HS-5 (cell line): ENCODE results near the gene NISCH.

ENCODE experiments used
- DNase-seq: peaks from one replicate; pipeline ENCODE4 v3.0.0-alpha.2; 2012; ENCODE audit warnings: low read depth

The NISCH gene

DNA sequence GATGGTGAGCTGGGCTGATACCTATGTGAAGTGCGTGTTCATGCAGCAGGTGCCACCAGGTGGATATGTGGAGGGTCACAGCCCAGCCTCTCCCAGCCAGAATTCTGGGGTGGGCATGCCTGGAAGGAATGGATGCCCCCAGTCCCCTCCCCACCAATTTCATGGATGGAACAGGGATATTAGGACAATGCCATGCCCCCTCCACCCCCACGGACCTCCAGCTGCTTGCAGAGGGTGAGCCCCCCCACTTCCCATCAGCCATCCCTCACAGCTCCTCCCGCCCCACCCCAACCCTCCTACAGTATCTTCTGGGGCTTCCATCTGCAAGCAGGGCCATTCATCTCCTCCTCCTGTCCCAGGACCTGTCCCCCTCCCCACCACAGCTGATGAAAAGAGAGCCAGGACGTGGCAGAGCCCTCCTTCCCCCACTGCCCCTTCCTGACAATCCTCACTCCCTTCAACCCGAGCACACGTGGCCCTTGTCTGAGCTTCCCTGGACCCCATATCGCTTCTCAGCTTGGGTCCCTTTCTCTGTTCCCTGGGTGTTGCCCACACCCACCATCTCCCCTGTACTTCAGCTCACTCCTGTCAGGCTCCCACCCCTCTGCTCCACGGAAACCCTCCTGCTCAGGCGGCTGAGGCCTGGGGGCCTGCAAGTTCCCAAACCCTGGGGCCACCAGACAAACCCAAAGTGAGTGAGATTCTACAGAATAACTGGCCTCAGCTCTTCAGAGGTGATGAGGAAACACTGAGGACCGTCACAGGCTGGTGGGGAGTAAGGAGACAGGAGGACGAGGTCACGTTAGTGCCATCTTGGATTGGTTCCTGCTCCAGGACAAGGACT, 7.7 kb upstream of the NISCH start:
- no peak for DNase-seq

DNA sequence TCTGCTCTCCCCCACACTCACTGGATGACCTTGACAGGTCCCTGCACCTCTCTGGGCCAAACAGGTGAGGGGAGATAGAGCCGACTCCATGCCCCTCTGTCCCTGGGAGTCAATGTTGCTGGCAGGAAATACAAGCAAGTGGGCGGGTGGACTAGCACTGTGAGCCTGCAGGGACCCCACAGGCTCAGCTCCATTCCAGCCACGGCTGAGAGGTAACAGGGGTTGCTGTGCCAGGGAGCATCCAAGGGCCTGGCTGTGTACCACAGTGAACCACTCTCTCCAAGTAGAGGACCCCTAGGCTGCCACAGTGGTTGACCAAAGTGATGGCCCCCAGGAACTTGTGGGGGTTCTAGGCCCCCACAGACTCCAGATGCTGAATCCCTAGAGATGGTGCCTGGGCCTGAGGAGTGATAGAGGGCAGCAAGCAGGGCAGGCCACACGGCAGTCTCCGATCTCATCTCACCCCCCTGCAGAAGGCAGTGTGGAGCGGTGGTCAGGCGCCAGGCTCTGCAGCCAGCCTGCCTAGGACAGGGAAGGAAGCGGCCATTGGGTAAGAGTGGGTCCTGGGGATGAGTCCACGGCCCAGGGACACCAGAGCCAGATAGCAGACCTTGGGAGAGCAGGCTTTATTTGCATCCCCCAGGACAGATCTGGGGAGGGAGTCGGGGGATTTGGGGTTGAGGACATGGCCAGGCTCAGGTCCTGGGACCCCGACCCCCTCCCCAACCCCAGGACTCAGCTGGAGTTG, 4.7 kb upstream of the NISCH start:
- no peak for DNase-seq

DNA sequence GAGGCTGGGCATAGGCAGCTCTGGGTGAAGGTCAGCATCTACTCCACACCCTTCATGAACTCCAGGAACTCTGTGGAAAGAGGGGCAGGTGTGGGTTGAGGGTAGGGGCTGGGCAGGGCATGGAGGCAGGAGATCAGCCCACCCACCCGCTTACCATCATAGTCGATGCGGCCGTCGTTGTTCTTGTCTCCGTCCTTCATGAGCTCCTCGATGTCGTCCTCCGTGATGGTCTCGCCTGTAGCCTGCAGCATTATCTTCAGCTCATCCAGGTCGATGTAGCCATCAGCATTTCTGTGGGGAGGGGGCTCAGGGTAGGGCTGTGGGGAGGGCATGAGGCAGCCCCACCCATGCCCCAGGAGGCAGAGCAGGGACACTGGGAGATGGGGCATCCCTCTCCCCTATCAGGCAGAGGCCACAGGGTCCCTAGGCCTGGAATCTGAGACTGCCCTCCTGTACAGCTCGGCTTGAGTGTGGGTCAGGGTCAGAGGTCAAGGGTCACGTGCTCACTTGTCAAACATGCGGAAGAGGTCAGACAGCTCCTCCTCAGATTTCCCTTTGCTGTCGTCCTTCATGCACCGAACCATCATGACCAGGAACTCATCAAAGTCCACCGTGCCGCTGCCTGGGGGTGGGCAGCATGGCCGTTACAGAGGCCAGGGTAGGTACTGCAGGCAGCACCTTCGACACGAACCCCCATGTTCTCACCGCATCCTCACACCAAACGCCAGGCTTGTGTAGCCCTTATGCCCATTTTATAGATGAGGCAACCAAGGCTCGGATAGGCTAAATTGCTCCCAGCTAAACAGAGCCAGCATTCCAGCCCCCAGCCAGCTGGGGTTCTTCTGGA, 3.9 kb upstream of the NISCH start:
- DNase-seq = no peak

DNA sequence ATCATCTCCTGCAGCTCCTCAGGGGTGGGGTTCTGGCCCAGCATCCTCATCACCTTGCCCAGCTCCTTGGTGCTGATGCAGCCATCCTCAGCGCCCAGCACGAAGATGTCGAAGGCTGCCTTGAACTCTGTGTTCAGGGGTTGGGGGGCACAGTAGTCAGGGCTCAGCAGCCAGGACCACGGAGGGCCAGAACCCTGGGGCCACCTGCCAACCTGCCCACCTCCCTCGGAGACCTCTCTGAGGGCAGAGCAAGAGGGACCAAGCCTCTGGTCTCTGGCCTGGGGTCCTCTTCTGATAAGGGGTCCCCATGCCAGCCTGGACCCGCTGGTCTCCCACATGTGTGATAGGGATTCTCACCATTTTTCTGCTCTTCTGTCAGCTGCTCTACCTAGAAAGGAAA, 3.3 kb upstream of the NISCH start:
- DNase-seq = no peak

DNA sequence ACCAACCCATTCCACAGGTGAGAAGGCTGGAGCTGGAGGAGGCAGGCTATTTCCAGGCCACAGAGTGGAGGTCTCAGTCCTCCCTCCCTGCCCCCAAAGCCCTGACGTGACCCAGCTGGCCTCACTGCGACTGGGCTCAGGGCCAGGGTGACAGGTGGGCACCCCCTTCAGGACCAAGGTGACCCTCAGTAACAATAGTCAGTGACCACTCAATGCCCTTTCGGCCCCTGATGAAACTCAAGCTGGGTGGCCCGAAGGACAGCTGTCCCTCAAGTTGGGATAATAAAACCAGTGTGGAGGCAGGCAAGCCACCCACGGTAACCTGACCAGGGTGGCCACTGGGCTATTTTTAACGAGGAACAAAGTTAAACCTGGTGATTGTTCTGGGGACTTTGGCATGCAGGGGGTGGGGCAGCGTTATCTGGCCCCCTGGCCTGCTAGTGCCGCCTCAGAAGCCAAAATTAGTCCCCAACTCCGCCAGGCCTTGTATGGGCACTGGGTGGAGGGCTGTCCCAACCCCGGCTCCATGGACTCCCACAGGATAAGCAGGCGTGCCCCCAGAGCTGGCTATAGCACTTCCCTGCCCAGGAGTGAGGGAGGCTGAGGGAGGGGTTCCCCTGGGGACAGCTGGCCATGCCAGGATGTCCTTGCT, 2.7 kb upstream of the NISCH start:
- no peak for DNase-seq

DNA sequence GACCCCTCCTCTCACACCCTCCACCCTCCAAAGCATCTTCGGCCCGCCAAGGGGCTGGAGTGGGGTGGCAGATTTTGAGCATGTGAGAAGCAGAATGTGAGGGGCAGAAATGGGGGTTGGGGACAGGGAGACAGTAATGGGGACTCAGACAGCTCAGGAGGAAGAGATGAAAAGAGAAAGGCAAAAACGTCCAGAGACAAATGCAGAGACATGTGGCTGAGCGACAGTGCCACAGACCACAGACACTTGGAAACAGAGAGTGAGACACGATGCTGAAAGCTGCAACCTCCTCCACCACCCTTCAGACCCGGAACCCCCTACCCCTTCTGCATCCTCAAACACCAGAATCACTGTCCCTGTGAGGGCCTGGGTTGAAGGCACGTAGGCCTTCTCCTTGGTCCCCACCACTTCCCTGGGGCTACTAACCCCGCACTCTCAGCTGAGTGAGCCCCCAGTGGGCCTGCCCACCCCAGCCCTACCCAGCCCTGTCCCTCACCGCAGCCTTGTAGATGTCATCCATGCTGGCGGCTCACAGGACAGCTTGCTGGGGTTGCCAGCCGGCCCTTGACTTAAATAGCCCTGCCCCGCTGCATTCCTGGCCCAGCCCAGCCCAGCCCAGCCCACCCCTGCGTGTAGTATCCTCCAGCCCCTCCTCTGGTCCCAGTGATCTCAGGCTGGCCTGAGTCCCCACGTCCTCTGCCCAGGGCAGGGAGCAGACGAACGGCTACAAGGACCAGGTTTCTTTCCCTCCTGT, 1.7 kb upstream of the NISCH start, which contains the start of gene TNNC1:
Gene TNNC1 (minus strand): TSS at position 546 of the 754 bp plus-strand sequence. CDS start 26 bp downstream, at position 520.
- DNase-seq = no peak

DNA sequence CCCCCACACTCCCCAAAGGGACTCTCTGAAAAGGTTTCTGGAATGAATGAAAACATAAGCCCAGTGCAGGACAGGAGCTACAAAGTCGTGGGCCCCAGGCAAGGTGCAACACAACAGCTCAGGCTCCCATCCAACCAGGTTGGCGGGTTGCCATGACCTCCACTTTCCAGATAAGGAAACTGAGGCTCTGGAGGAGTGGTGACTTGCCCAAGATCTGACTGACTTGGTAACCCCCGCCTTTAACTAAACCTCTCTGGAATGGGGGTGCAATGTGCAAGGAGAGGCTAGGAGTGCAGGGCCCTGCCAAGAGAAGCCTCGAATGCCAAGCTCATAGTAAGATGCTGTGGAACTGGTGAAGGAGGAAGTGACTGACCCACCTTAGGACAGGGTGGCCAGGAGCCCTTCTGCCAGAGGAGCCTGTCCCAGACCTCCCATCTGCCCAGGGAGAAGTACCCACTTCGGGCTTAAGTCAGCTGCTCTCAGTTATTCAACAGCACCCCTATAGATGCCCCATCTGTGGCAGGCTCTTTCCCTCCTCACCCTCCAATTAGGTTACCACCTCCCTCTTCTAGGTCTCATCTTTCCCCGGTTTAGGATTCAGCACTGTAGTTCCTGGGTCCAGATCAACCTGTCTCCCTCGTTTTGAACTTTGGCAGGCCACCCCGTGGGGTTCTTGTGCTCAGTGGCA, 1.0 kb upstream of the NISCH start:
- DNase-seq = no peak

DNA sequence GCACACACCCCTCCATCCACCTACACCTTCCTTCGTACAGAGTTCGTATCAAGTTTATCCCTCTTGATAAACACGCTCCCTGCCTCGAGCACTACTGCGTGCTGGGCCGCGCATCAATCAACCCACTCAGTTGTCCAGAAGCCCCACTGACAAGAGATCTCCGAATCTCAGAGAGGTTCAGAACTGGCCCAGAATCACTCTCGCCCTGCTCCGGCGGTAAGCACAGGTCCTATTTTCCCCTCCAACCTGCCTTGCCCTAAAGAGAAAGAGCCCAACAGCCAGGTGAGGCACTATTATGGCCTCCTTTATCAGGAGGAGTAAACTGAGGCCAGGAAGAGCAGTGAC, 494 bp upstream of the NISCH start:
- no peak for DNase-seq

DNA sequence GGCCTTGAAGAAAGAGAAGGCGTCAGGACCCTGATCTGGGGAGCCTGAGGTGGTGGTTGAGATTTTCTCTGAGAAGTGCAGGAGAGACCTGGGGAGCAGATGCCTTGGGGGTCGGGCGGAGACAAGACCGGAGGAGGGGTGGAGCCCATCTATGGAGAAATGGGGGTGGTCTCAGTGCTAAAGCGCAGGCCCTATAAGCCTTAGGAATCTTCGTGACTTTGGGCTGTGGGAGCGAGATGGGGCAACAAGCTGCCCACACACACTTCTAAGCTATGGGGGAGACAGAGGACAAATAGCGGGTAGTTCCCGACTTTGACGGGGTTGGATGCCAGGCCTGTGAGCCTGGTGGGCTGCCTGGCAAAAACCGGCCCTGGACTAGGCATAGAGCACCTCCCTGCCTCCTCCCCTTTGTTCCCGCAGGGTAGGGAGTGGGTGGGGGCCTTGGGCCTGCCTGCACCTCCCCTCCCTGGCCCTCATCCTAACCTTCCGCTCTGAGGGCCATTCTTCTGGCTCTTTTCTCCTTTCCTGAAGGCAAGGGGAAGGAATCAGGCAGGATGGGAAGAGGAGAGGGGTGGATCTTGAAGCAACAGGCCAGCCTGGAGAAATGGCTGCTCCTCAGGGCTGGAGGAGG, 880 bp downstream of the NISCH start:
- DNase-seq = no peak

DNA sequence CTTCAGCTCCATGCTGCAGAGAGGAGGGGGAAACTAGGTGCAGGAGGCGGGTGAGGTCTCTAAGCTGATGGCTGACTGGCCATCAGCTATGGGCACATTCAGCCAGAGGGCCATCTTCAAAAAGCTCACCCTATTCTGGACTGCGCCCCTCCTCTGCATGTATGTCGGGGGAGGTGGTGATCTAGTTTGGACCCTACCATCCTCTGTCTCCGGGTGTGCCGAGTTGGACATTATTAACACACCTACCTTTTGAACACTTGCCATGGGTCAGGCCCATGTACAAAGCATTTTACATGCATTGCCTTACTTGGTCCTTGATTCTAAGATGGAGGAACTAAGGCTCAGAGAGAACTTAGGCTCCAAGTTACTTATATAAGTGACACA, 1.4 kb downstream of the NISCH start:
- DNase-seq = no peak

DNA sequence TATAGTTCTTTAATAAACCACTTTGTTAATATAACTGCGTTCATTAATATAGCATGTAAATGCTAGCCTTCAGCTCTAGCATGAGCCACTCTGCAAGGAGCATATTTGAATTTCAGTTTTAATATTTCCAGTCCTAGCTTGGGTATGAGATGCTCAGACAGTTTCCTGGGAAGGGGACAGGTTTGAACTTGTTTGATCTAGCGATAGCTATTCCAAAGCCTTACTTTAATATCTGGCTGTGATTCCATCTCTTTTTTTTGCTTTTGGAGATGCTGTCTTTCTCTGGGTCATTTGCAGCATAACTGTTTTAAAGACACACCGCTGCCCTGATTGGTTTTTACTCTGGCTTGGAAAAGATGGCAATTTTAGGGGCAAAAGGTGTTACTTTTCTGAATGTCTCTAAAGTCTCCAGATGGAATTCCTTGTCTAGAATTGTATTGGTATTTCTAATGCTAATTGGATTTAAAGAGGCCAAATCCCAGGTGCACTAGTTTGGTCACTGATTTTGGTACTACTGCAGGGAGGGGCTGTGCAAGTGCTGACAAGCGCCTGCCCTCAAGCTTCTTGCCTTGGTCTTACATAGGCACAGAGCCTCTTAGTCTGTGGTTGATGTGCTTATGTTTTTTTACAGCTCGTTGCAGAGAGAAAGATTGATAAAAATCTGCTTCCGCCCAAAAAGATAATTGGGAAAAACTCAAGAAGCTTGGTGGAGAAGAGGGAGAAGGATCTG, 2.8 kb downstream of the NISCH start:
- no peak for DNase-seq

DNA sequence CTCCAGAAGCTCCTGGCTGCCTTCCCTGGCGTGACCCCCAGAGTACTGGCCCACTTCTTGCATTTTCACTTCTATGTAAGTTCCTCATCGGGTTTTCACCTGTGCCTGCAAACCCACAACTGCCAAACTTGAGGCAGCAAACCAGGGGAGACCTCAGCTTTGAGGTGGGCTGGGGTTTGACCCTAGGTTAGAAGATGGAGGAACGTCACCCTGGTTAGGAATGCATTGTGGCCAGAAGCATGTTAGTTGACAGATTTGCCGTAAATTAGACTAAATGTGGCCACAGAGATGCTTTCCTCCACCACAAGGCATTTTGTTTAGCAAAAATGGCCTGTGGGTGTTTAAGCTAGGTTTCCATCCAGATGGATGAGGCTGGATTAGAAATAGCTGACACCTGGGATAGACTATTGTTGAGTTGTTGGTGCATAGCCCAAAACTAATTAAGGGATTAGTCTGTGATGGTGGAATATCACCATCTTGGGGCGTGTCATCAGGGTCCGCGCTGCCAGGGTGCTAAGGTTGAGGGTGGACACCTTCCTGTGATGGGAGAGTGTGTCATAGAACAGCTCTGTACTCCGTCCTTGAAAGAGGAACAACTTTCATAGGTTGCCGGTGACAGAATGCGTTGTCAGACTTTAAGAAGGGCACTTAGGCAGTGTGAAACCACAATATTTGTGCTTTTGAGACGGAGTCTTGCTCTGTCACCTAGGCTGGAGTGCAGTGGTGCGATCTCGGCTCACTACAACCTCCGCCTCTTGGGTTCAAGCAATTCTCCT, 3.6 kb downstream of the NISCH start:
- no peak for DNase-seq

DNA sequence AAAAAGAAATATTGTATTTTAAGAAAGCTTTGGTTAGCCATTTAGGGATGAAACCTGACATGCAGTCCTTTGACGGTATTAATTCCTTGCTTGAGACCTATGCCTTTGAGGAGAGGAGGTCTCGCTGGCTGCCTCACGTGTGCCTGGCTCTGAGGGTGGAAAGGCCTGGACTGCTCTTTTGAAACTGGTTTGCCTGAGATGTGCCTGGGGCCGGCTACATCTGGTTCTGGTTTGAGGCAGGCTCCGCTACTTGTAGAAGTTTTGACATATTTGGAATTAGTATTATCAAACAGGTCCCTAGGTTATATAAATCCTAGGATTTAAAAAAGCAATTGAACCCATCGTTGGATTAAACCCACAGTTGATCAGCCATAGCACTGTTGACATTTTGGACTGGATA, 6.5 kb downstream of the NISCH start:
- no peak for DNase-seq

DNA sequence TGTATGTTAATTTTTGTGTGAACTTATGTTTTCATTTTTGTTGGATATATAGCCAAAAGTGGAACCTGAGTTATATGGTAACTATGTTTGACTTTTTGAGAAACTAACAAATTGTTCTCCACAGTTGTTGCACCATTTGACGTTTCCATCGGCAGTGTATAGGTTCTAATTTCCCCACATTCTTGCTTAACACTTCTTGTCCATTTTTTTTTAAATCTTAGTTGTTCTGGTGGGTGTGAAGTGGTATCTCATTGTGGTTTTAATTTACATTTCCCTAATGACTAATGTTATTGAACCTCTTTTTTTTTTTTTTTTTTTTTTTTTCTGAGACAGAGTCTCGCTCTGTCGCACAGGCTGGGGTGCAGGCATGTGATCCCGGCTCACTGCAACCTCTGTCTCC, 8.0 kb downstream of the NISCH start:
- DNase-seq = no peak

DNA sequence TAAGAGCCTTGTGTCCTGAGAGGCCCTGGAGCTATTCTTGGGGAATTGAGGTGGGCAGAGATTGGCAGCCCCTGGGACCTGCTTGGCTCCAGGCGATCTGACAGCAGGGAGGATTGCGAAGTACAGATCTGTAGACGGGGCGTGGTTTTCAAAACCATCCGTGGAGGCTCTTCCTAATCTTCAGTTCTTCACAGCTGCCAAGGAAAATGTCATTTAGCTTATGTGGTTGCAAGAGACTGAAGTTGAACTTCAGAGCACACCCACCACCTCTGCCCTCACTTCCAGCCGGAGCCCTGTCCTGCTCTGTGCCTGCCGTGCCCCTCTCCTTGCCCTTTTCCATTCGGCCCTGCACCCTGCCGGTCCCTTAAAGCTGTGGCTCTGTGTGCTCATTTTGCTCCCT, 12.9 kb downstream of the NISCH start:
- DNase-seq = no peak

DNA sequence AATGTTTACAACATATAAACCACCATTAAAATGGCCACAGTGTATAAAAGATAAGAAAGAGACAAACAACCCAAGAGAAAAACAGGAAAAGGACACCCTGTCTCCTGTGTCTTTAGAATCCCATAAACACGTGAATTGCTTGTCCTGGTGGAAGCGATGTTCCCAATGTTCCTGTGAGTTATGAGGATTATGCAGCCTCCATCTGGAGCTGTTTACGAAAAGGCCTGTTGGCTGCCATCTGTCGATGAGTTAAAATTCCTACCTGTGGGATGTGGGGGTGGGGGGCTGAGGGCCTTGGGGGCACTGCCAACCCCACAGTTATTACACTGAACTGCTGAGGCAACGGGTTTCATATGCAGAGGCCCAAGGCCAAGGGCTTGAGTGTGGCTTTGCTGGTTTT, 13.6 kb downstream of the NISCH start:
- no peak for DNase-seq

DNA sequence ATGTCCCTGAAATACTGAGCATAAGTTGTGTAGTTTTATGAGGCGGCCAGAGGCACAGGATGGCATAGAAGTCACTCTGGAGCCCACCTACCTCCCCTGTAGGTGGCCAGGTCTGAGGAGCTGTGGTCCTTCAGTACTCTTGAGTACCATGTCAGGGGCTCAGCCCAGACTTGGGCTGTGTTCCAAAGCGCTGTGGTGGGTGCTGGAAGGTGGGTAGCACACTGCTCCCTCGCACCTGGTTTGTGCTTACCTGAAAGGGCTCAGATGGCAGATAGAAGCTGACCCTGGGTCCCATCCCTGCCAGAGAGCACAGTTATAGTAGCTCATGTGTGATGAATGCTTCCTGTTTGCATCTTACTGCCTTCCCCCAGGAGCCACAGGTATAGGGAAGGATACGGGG, 15.5 kb downstream of the NISCH start:
- no peak for DNase-seq

DNA sequence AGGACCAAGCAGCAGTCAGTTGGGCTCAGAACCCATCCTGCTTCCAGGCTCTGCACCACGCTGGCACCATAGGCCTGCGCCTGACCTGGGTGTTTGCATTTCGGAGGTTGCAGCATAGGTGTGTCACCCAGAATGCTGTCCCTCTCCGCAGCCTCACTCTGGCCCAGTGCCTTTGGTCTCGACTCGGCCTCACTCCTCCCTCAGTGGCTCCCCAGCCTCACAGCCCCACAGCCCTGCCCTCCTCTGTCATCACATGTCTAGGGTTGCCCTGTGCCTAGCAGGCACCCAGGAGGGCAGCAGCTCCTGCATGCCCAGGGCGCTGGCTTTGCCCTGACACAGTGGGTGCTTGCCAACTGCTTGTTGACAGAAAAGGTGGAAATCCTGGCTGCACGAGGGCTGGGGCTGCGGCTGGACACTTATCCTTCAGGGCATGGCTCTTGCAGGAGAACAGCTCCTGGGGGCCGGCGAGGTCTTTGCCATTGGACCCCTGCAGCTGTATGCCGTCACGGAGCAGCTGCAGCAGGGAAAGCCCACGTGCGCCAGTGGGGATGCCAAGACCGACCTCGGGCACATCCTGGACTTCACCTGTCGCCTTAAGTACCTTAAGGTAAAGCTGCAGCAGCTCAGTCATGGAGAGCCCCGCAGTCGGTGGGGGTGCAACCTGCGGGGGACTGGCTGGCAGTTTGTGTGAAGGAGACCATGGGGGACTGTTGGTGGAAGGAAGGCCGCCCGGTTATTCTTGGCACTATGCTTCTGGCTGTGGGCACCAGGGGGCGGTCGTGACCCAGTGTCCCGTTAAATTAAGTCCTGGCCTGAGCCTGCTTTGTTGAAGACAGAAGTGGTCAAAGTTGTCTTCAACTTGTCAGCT, 16.2 kb downstream of the NISCH start:
- no peak for DNase-seq
